GM19238 (cell line): ENCODE measurements around the gene CDC37L1.
"Not testable (repeated sequence)": the region's sequence is repeated elsewhere in the genome, so short reads cannot be mapped to it uniquely, and the experiment has no call there.

Source experiments
- DNase-seq: peaks from one replicate; pipeline ENCODE4 v3.0.0; 2011; ENCODE audit warnings: low spot score; ENCODE audit not compliant: insufficient read length

Gene CDC37L1

GRCh38 chr9:4750023-4750673 is 70.8 kb downstream of the CDC37L1 start:
- DNase-seq, result no peak

GRCh38 chr9:4754530-4754929 is 75.2 kb downstream of the CDC37L1 start:
- DNase-seq, result not testable (repeated sequence)

GRCh38 chr9:4755026-4755609 is 75.7 kb downstream of the CDC37L1 start:
- DNase-seq, result no peak

GRCh38 chr9:4756420-4756819 is 77.1 kb downstream of the CDC37L1 start:
- no peak for DNase-seq
